ENCODE results near the gene RRP8. TPM values are rescaled to one million over a fixed set of nuclear protein-coding genes. Genes with fewer than 3 reads are reported as not detected.
A peak's percentile ranks its signal among the peaks of the same experiment; 100 is the strongest.

RRP8 gene
- total and polyA plus RNA-seq, 2 of the 8 experiments (the other 6 are each of a cell fraction or from before 2014, with no cell fraction given) = 4.2 to 14.9 TPM

- H3K36me3 ChIP-seq (ENCODE audit: control insufficient read depth in 2 of 4, insufficient read depth in 4 of 4, low read length in 3 of 4) = peaks cover 0 to 3% (median under 1%) of the 10 kb centered on the region in 4 experiments; a peak in 3 of 8 replicates
- peak in 1 of 2 experiments; percentile 82 for DNase-seq (ENCODE audit: low read depth in 1 of 2, low spot score in 2 of 2)
- TF ChIP-seq RBBP5 (IDR thresholded peaks at IDR 0.05; ENCODE audit: borderline replicate concordance, low read depth, low read length) (no peak), KDM5A (IDR thresholded peaks at IDR 0.05; ENCODE audit: low read length) (no peak), GABPA (IDR thresholded peaks at IDR 0.05; ENCODE audit: borderline replicate concordance, insufficient read depth, low read length) (no peak; the same call in 1 of the 2 replicates), HDAC6 (IDR thresholded peaks at IDR 0.05; ENCODE audit: low read depth, low read length) (no peak), POLR2AphosphoS5 (IDR thresholded peaks at IDR 0.05; ENCODE audit: low read depth, low read length) (no peak), CTBP2 (IDR thresholded peaks at IDR 0.05; ENCODE audit: borderline replicate concordance, insufficient read depth, insufficient read length, low read length) (no peak), MAX (IDR thresholded peaks at IDR 0.05) (peak; percentile 98), NRF1 (IDR thresholded peaks at IDR 0.05; ENCODE audit: low read depth, low read length) (peak; percentile 41; the same call in 1 of the 2 replicates), SP1 (IDR thresholded peaks at IDR 0.05; ENCODE audit: low read depth, low read length) (no peak), EZH2 (IDR thresholded peaks at IDR 0.05; ENCODE audit: low read depth, low read length, severe bottlenecking) (peak; percentile 62), FOSL1 (IDR thresholded peaks at IDR 0.05; ENCODE audit: insufficient read depth, low read depth, low read length) (no peak)
Measured at GRCh38 chr11:6629892-6630631, 26.6 kb upstream of the RRP8 start.

More at GRCh38 chr11:6629892-6630631, 26.6 kb upstream of the RRP8 start:
- H3K79me1 ChIP-seq (ENCODE audit: low read depth, low read length) = no peaks in the 10 kb centered on the region; the same call in 1 of the 2 replicates
- 9% methylated on average over 82 of the region's 102 CpGs; no CpG with 5 or more reads in 1 of the 2 experiments for WGBS, 2 experiments (ENCODE audit: extremely low coverage in 1 of 2, insufficient coverage in 1 of 2, insufficient read length in 1 of 2, insufficient replicate concordance in 2 of 2, low coverage in 1 of 2, low lambda C conversion rate in 2 of 2, missing lambda C conversion rate in 1 of 2)
- H2BK5ac ChIP-seq (ENCODE audit: low read depth, low read length) = no peak overlapping the region
- H3K9me3 ChIP-seq (ENCODE audit: insufficient read depth in 2 of 2, low read depth in 1 of 2, low read length in 1 of 2) = no peaks in the 10 kb centered on the region
- H4K20me1 ChIP-seq (replicated peaks in 1 of 2; ENCODE audit: control insufficient read depth in 1 of 2, insufficient read depth in 2 of 2, low read length in 2 of 2) = peaks cover 5 to 10% of the 10 kb centered on the region in 2 experiments
- no peak overlapping the region; the same call in 1 of the 2 replicates for H2BK12ac ChIP-seq (ENCODE audit: low read depth, low read length)
- H3K23me2 ChIP-seq (ENCODE audit: low read depth, low read length) = peaks cover 12% of the 10 kb centered on the region
- H4K91ac ChIP-seq (replicated peaks; ENCODE audit: insufficient read length, low read length) = no peak overlapping the region
- ChIA-PET CTCF (ENCODE audit: partially characterized antibody) (interaction anchor here (0.6 to 4.6 kb wide), 10 partner anchors 8 to 101 kb away, joined by 3 to 23 read pairs (median 4); partner anchors contain the start of genes TAF10 and TPP1), POLR2A (ENCODE audit: partially characterized antibody) (interaction anchor here (1.0 to 2.3 kb wide), 12 partner anchors 9 to 156 kb away, joined by 3 to 17 read pairs (median 6); partner anchors contain the start of genes MRPL17, TAF10, TPP1 and TRIM3)
- H2BK120ac ChIP-seq (replicated peaks; ENCODE audit: low read depth, low read length) = no peak overlapping the region
- FAIRE-seq = no peak
- H3K9ac ChIP-seq (replicated peaks in 1 of 4; ENCODE audit: extremely low read depth in 1 of 4, low read depth in 3 of 4, low read length in 3 of 4) = peak overlapping the region in 2 of 4 experiments; percentile 28 to 34; a peak in 2 of 7 replicates
- no peak overlapping the region for H3K18ac ChIP-seq (ENCODE audit: extremely low read depth, low read length)
- H2AK5ac ChIP-seq (ENCODE audit: low read depth, low read length) = no peak overlapping the region
- H2BK20ac ChIP-seq (ENCODE audit: low read length) = no peak overlapping the region
- H2BK15ac ChIP-seq (ENCODE audit: low read length) = no peak overlapping the region
- H2AFZ ChIP-seq (ENCODE audit: low read length) = no peak overlapping the region; the same call in 1 of the 2 replicates
- H3K56ac ChIP-seq (replicated peaks; ENCODE audit: insufficient read length, low read depth, low read length) = no peak overlapping the region
- no peaks in the 10 kb centered on the region for H3K79me2 ChIP-seq (ENCODE audit: control insufficient read depth in 1 of 2, insufficient read depth in 2 of 2, low read length in 2 of 2)
- H3K27ac ChIP-seq (ENCODE audit: low read depth, low read length) = no peak overlapping the region
- no peak overlapping the region for H3K23ac ChIP-seq (ENCODE audit: insufficient read length)
- peak overlapping the region; percentile 57 to 82 for H3K4me2 ChIP-seq (ENCODE audit: insufficient read depth in 1 of 2, low read depth in 2 of 2, low read length in 2 of 2)
- H3K4ac ChIP-seq (replicated peaks; ENCODE audit: insufficient read length, low read depth, low read length) = no peak overlapping the region
- peaks cover 0 to 6% (median 2%) of the 10 kb centered on the region in 4 experiments; a peak in 3 of 7 replicates for H3K4me1 ChIP-seq (replicated peaks in 1 of 4; ENCODE audit: control insufficient read depth in 3 of 4, insufficient read depth in 4 of 4, low read length in 3 of 4)
- no peak overlapping the region for H4K5ac ChIP-seq (ENCODE audit: insufficient read length, low read depth, low read length)
- peak overlapping the region; percentile 83; the same call in 1 of the 2 replicates for H4K8ac ChIP-seq (ENCODE audit: extremely low read depth, insufficient read depth, low read length)
- H3K14ac ChIP-seq (ENCODE audit: insufficient read length) = no peak overlapping the region
- H3K4me3 ChIP-seq (ENCODE audit: extremely low read depth in 1 of 4, insufficient read depth in 2 of 4, low read depth in 3 of 4, low read length in 4 of 4) = peak overlapping the region; percentile 31 to 60 (median 40)
- peaks cover 13 to 43% (median 34%) of the 10 kb centered on the region in 4 experiments for H3K27me3 ChIP-seq (replicated peaks in 1 of 4; ENCODE audit: control insufficient read depth in 3 of 4, extremely low read depth in 1 of 4, insufficient read depth in 3 of 4, low read length in 3 of 4)
